IMR-90 (cell line): ENCODE measurements around the gene CITED2. TPM values are rescaled to one million over a fixed set of nuclear protein-coding genes. Genes with fewer than 3 reads are reported as not detected.
A peak's percentile ranks its signal among the peaks of the same experiment; 100 is the strongest.

ENCODE experiments used
- ATAC-seq: fragments of 200-7000 bp; cut with Tn5 transposase; 2 replicates; pipeline ENCODE4 v1.9.1; 2020; ENCODE audit warnings: low read depth, mild to moderate bottlenecking, moderate library complexity
- BruUV-seq: library from RNA; stranded (reverse); fragments of 400-500 nt; replicated peaks from 2 replicates; lab custom pipeline; 2021; lab: Mats Ljungman, UMichigan
- CTCF ChIA-PET: fragments of 300-600 bp; formaldehyde crosslinking; extraction: SDS; loops from one replicate; lab custom pipeline; 2021; ENCODE audit warnings: antibody characterized with exemption; lab: Yijun Ruan, JAX
- POLR2A ChIA-PET: fragments of 300-600 bp; sonication (Branson Sonifier 250); formaldehyde crosslinking; loops from one replicate; lab custom pipeline; 2022; ENCODE audit warnings: antibody characterized with exemption; ENCODE audit not compliant: unreplicated experiment; lab: Charles Lee
- DNase-seq: peaks from one replicate; pipeline ENCODE4 v3.0.0; 2013
- H2AFZ ChIP-seq: replicated peaks from 2 replicates; pipeline ENCODE3; 2013; ENCODE audit warnings: low read length, mild to moderate bottlenecking; ENCODE audit not compliant: poor library complexity
- H2AK5ac ChIP-seq: 2 replicates; pipeline ENCODE4 v1.6.1; 2013; ENCODE audit warnings: low read depth, low read length, inconsistent platforms
- H2AK9ac ChIP-seq: replicated peaks from 2 replicates; pipeline ENCODE3; 2013; ENCODE audit warnings: mild to moderate bottlenecking, low read depth, low read length, moderate library complexity; ENCODE audit not compliant: poor library complexity
- H2BK120ac ChIP-seq: 2 replicates; pipeline ENCODE4 v1.6.1; 2013; ENCODE audit warnings: low read depth, low read length, inconsistent platforms
- H2BK15ac ChIP-seq: 3 replicates; pipeline ENCODE4 v1.6.1; 2013; ENCODE audit warnings: low read depth, low read length, inconsistent platforms
- H2BK20ac ChIP-seq: 2 replicates; pipeline ENCODE4 v1.6.1; 2013; ENCODE audit warnings: low read depth, mild to moderate bottlenecking, inconsistent platforms, low read length, moderate library complexity
- H2BK5ac ChIP-seq: 2 replicates; pipeline ENCODE4 v1.6.1; 2013; ENCODE audit warnings: mild to moderate bottlenecking, low read depth, low read length, inconsistent platforms; ENCODE audit not compliant: poor library complexity, severe bottlenecking
- H3K14ac ChIP-seq: replicated peaks from 2 replicates; pipeline ENCODE4 v1.6.1; 2013; ENCODE audit warnings: low read depth, low read length, inconsistent platforms
- H3K18ac ChIP-seq: 2 replicates; pipeline ENCODE4 v1.6.1; 2013; ENCODE audit warnings: low read depth, low read length, control low read depth
- H3K23ac ChIP-seq: 2 replicates; pipeline ENCODE4 v1.6.1; 2013; ENCODE audit warnings: low read depth, low read length, inconsistent platforms
- H3K27ac ChIP-seq: 2 replicates; pipeline ENCODE4 v1.5.1; 2013; ENCODE audit warnings: mild to moderate bottlenecking, control low read depth, low read length; ENCODE audit not compliant: insufficient read depth
- H3K27me3 ChIP-seq: 2 replicates; pipeline ENCODE4 v1.6.1; 2013; ENCODE audit warnings: low read length; ENCODE audit not compliant: control insufficient read depth, insufficient read depth
- H3K36me3 ChIP-seq: 2 replicates; pipeline ENCODE4 v1.6.1; 2013; ENCODE audit warnings: low read length, mixed read lengths; ENCODE audit not compliant: control insufficient read depth, insufficient read depth
- H3K4ac ChIP-seq: 2 replicates; pipeline ENCODE4 v1.6.1; 2013; ENCODE audit warnings: low read depth, low read length, inconsistent platforms
- H3K4me1 ChIP-seq: 2 replicates; pipeline ENCODE4 v1.6.1; 2013; ENCODE audit warnings: low read length, mixed read lengths; ENCODE audit not compliant: control insufficient read depth, insufficient read depth
- H3K4me2 ChIP-seq: 2 replicates; pipeline ENCODE4 v1.6.1; 2013; ENCODE audit warnings: low read depth, mild to moderate bottlenecking, control low read depth, low read length, moderate library complexity
- H3K4me3 ChIP-seq: 2 replicates; pipeline ENCODE4 v1.5.1; 2013; ENCODE audit warnings: low read depth, mild to moderate bottlenecking, control low read depth, low read length, moderate library complexity; ENCODE audit not compliant: insufficient read depth
- H3K56ac ChIP-seq: 2 replicates; pipeline ENCODE4 v1.6.1; 2013; ENCODE audit warnings: low read length, inconsistent platforms; ENCODE audit not compliant: insufficient read depth; ENCODE audit errors: extremely low read depth
- H3K79me1 ChIP-seq, 2 experiments: 2 replicates each; pipeline ENCODE4 v1.6.1; 2013; ENCODE audit warnings: low read length in 2 of 2, inconsistent platforms in 1 of 2, low read depth in 1 of 2
- H3K9ac ChIP-seq: 2 replicates; pipeline ENCODE4 v1.6.1; 2013; ENCODE audit warnings: low read depth, low read length, control low read depth
- H3K9me1 ChIP-seq: 2 replicates; pipeline ENCODE4 v1.6.1; 2013; ENCODE audit warnings: low read length, inconsistent platforms; ENCODE audit not compliant: insufficient read depth
- H3K9me3 ChIP-seq: 2 replicates; pipeline ENCODE4 v1.6.1; 2013; ENCODE audit warnings: low read length; ENCODE audit not compliant: control insufficient read depth, insufficient read depth
- H4K20me1 ChIP-seq: 2 replicates; pipeline ENCODE4 v1.6.1; 2013; ENCODE audit warnings: low read length, inconsistent platforms; ENCODE audit not compliant: insufficient read depth
- H4K5ac ChIP-seq: 2 replicates; pipeline ENCODE4 v1.6.1; 2013; ENCODE audit warnings: mild to moderate bottlenecking, low read depth, low read length, control low read depth
- H4K8ac ChIP-seq, 2 experiments: 2 replicates each; pipeline ENCODE4 v1.6.1; 2013; ENCODE audit warnings: low read depth in 2 of 2, low read length in 2 of 2, control low read depth in 1 of 2, inconsistent platforms in 1 of 2
- H4K91ac ChIP-seq: 2 replicates; pipeline ENCODE4 v1.6.1; 2013; ENCODE audit warnings: low read depth, low read length, inconsistent platforms; ENCODE audit not compliant: insufficient read depth
- BHLHE40 ChIP-seq: fragments of 150-350 bp; IDR thresholded peaks from 2 replicates; pipeline ENCODE4 v1.6.1; 2016; ENCODE audit warnings: mild to moderate bottlenecking, low read depth, low read length
- CEBPB ChIP-seq: IDR thresholded peaks from 2 replicates; pipeline ENCODE4 v1.6.1; 2012; ENCODE audit warnings: low read depth, low read length, improper control_type of control experiment
- FOS ChIP-seq: fragments of 150-350 bp; IDR thresholded peaks from 2 replicates; pipeline ENCODE4 v1.6.1; 2016; ENCODE audit warnings: low read depth, low read length
- MAZ ChIP-seq: IDR thresholded peaks from 2 replicates; pipeline ENCODE4 v1.6.1; 2012; ENCODE audit warnings: low read depth, mild to moderate bottlenecking, low read length, improper control_type of control experiment, moderate library complexity, borderline replicate concordance
- POLR2A ChIP-seq: IDR thresholded peaks from 2 replicates; pipeline ENCODE4 v1.6.1; 2012; ENCODE audit warnings: mild to moderate bottlenecking, low read depth, low read length
- WGBS, 2 experiments: methylation state at CpG; one replicate each; pipeline versions ENCODE4 v1.1.5 to v1.1.7; 2013; ENCODE audit warnings: missing lambda C conversion rate in 2 of 2; ENCODE audit not compliant: insufficient read length in 1 of 2; ENCODE audit errors: extremely low coverage in 2 of 2; 5-methylcytosine and 5-hydroxymethylcytosine counted together
- dilution Hi-C: fragments of 300-500 bp; cut with HindIII; formaldehyde crosslinking; loops from one replicate; pipeline ENCODE4 v1.14.3; 2018; ENCODE audit warnings: low sequenced_read_pairs; ENCODE audit not compliant: unreplicated experiment
- in situ Hi-C: fragments of 300-500 bp; cut with MboI; formaldehyde crosslinking; loops from 3 replicates; pipeline ENCODE4 v1.14.3; 2019; ENCODE audit warnings: low sequenced_read_pairs, inconsistent platforms, mixed read lengths
- intact Hi-C: fragments of 100-400 bp; cut with micrococcal nuclease; formaldehyde crosslinking; loops from 2 replicates; pipeline ENCODE4 v1.10.0; 2022
- polyA plus RNA-seq, 3 experiments: library from polyadenylated mRNA; depleted of rRNA; stranded (reverse); fragments of >200 nt; gene quantifications; 2 replicates each; pipeline ENCODE4 v1.2.3, GENCODE V29; 2012; ENCODE audit warnings: low replicate concordance in 1 of 3
- total RNA-seq: library from RNA; depleted of rRNA; stranded (reverse); fragments of >200 nt; gene quantifications from 2 replicates; pipeline ENCODE4 v1.2.3, GENCODE V29; 2012

CITED2 gene
- total and polyA plus RNA-seq, 2 of the 4 experiments (the other 2 are of a cell fraction), result 163 to 483 TPM

GRCh38 chr6:139336488-139336887 lies 38.0 kb downstream of the CITED2 start:
- H3K36me3 ChIP-seq, result no peaks in the 10 kb centered on the region
- no peaks in the 10 kb centered on the region for H3K79me1 ChIP-seq
- H2AFZ ChIP-seq, result no peak overlapping the region
- H2BK20ac ChIP-seq, result no peak overlapping the region
- H3K9me3 ChIP-seq, result no peaks in the 10 kb centered on the region
- no peak overlapping the region for H3K23ac ChIP-seq
- in situ Hi-C loops (no loop called here), dilution Hi-C loops (no loop called here), intact Hi-C loops (no loop called here)
- H3K27me3 ChIP-seq, result no peaks in the 10 kb centered on the region
- WGBS, 2 experiments, result 40% methylated on average over 1 of the region's 4 CpGs; no CpG with 5 or more reads in 1 of the 2 experiments
- no peak overlapping the region for H2BK120ac ChIP-seq
- no peak overlapping the region for H4K8ac ChIP-seq
- no TSS peak for BruUV-seq
- no peak overlapping the region for H4K5ac ChIP-seq
- no peak for TF ChIP-seq MAZ
- TF ChIP-seq CEBPB, result no peak
- TF ChIP-seq FOS, result no peak
- no peak for TF ChIP-seq BHLHE40
- TF ChIP-seq POLR2A, result no peak
- H2AK9ac ChIP-seq, result no peak overlapping the region
- no peaks in the 10 kb centered on the region for H4K20me1 ChIP-seq
- H2BK5ac ChIP-seq, result no peak overlapping the region
- H3K14ac ChIP-seq, result no peak overlapping the region
- no peak overlapping the region for H3K18ac ChIP-seq
- no peak for ATAC-seq
- H2AK5ac ChIP-seq, result no peak overlapping the region
- H3K27ac ChIP-seq, result no peak overlapping the region
- H3K4me3 ChIP-seq, result no peak overlapping the region
- H3K4me1 ChIP-seq, result peaks cover 6% of the 10 kb centered on the region
- H2BK15ac ChIP-seq, result no peak overlapping the region
- H4K91ac ChIP-seq, result no peak overlapping the region
- no peak overlapping the region for H3K4me2 ChIP-seq
- H3K4ac ChIP-seq, result no peak overlapping the region
- POLR2A ChIA-PET, result interaction anchor here (0.6 kb wide), 1 partner anchor 368 kb away, joined by 4 read pairs; no protein-coding TSS in a partner anchor
- H3K9ac ChIP-seq, result no peak overlapping the region
- peak; percentile 41 for DNase-seq
- H3K56ac ChIP-seq, result no peak overlapping the region
- CTCF ChIA-PET, result interaction anchor here (0.6 kb wide), 1 partner anchor 16 kb away, joined by 3 read pairs; no protein-coding TSS in a partner anchor
- no peaks in the 10 kb centered on the region for H3K9me1 ChIP-seq
